H1 (cell line): Measurements from ENCODE around the gene ANKLE1. TPM values are rescaled to one million over a fixed set of nuclear protein-coding genes. Genes with fewer than 3 reads are reported as not detected.
"Not testable (repeated sequence)": the region's sequence is repeated elsewhere in the genome, so short reads cannot be mapped to it uniquely, and the experiment has no call there.

ENCODE experiments used
- CTCF ChIA-PET: fragments of 300-600 bp; sonication (Branson Sonifier 250); formaldehyde crosslinking; loops from one replicate; lab custom pipeline; 2021; ENCODE audit not compliant: partially characterized antibody; lab: Charles Lee
- POLR2A ChIA-PET: fragments of 300-600 bp; sonication (Branson Sonifier 250); formaldehyde crosslinking; loops from one replicate; lab custom pipeline; 2021; ENCODE audit warnings: inconsistent platforms; ENCODE audit not compliant: partially characterized antibody; lab: Charles Lee
- DNase-seq, 2 experiments: peaks; one replicate each; pipeline versions ENCODE4 v3.0.0 to v3.0.0-alpha.2; 2010 to 2022; ENCODE audit warnings: low spot score in 2 of 2, low read depth in 1 of 2, mixed read lengths in 1 of 2
- FAIRE-seq: peaks from 2 replicates; lab custom pipeline; 2011; peaks lifted over from hg19 to GRCh38; lab: Jason Lieb, UNC
- H2AFZ ChIP-seq: 2 replicates; pipeline ENCODE4 v1.8.1; 2012; ENCODE audit warnings: low read length, inconsistent platforms
- H2AK5ac ChIP-seq: 2 replicates; pipeline ENCODE4 v1.6.1; 2013; ENCODE audit warnings: low read depth, low read length
- H2BK120ac ChIP-seq: replicated peaks from 2 replicates; pipeline ENCODE3; 2013; ENCODE audit warnings: low read depth, low read length, inconsistent platforms
- H2BK12ac ChIP-seq: 2 replicates; pipeline ENCODE4 v1.6.1; 2013; ENCODE audit warnings: low read depth, low read length
- H2BK15ac ChIP-seq: 2 replicates; pipeline ENCODE4 v1.6.1; 2013; ENCODE audit warnings: low read length
- H2BK20ac ChIP-seq: 2 replicates; pipeline ENCODE4 v1.6.1; 2013; ENCODE audit warnings: low read length
- H2BK5ac ChIP-seq: 2 replicates; pipeline ENCODE4 v1.6.1; 2013; ENCODE audit warnings: low read depth, low read length
- H3K14ac ChIP-seq: 2 replicates; pipeline ENCODE4 v1.6.1; 2013; ENCODE audit warnings: inconsistent platforms; ENCODE audit not compliant: insufficient read length
- H3K18ac ChIP-seq: 2 replicates; pipeline ENCODE4 v1.6.1; 2013; ENCODE audit warnings: low read length; ENCODE audit errors: extremely low read depth
- H3K23ac ChIP-seq: 2 replicates; pipeline ENCODE4 v1.6.1; 2013; ENCODE audit warnings: inconsistent platforms; ENCODE audit not compliant: insufficient read length
- H3K23me2 ChIP-seq: 2 replicates; pipeline ENCODE4 v1.6.1; 2013; ENCODE audit warnings: low read depth, low read length
- H3K27ac ChIP-seq: 2 replicates; pipeline ENCODE4 v1.6.1; 2011; ENCODE audit warnings: low read depth, low read length, inconsistent platforms
- H3K27me3 ChIP-seq, 4 experiments: replicated peaks in 1 of 4; 1 replicate in 1 of 4; 2 replicates in 3 of 4; pipeline versions ENCODE4 v1.6.1 to v1.8.1; 2011 to 2013; ENCODE audit warnings: low read length in 3 of 4, mild to moderate bottlenecking in 3 of 4, inconsistent platforms in 2 of 4, mixed read lengths in 2 of 4, moderate library complexity in 1 of 4; ENCODE audit not compliant: control insufficient read depth in 3 of 4, insufficient read depth in 3 of 4; ENCODE audit errors: extremely low read depth in 1 of 4
- H3K36me3 ChIP-seq, 4 experiments: 2 replicates each; pipeline versions ENCODE4 v1.6.1 to v1.8.1; 2011 to 2013; ENCODE audit warnings: mild to moderate bottlenecking in 4 of 4, low read length in 3 of 4, moderate library complexity in 2 of 4, control low read depth in 1 of 4, inconsistent platforms in 1 of 4; ENCODE audit not compliant: insufficient read depth in 4 of 4, control insufficient read depth in 2 of 4
- H3K4ac ChIP-seq: replicated peaks from 2 replicates; pipeline ENCODE3; 2013; ENCODE audit warnings: low read length, low read depth, mixed read lengths, inconsistent platforms; ENCODE audit not compliant: insufficient read length
- H3K4me1 ChIP-seq, 4 experiments: replicated peaks in 1 of 4; 1 replicate in 1 of 4; 2 replicates in 3 of 4; pipeline versions ENCODE4 v1.6.1 to v1.8.1; 2011 to 2013; ENCODE audit warnings: low read length in 3 of 4, inconsistent platforms in 2 of 4, mixed read lengths in 1 of 4; ENCODE audit not compliant: insufficient read depth in 4 of 4, control insufficient read depth in 3 of 4
- H3K4me2 ChIP-seq, 2 experiments: 2 replicates each; pipeline versions ENCODE4 v1.6.1 to v1.8.1; 2011 to 2013; ENCODE audit warnings: low read depth in 2 of 2, low read length in 2 of 2, control low read depth in 1 of 2, inconsistent platforms in 1 of 2, mild to moderate bottlenecking in 1 of 2; ENCODE audit not compliant: insufficient read depth in 1 of 2
- H3K4me3 ChIP-seq, 4 experiments: fragments of 200-600, 300-600 bp in 1 of 4; sonication (generic), shearing (Covaris generic), sonication (Bioruptor Twin) in 1 of 4; 2 replicates each; pipeline versions ENCODE4 v1.5.1 to v1.8.1; 2011 to 2016; ENCODE audit warnings: low read length in 4 of 4, low read depth in 3 of 4, control low read depth in 2 of 4, inconsistent platforms in 2 of 4, mild to moderate bottlenecking in 2 of 4, mixed read lengths in 1 of 4, moderate library complexity in 1 of 4; ENCODE audit not compliant: insufficient read depth in 2 of 4; ENCODE audit errors: extremely low read depth in 1 of 4
- H3K56ac ChIP-seq: replicated peaks from 2 replicates; pipeline ENCODE3; 2013; ENCODE audit warnings: low read depth, mild to moderate bottlenecking, mixed read lengths, low read length, inconsistent platforms; ENCODE audit not compliant: insufficient read length
- H3K79me1 ChIP-seq: 2 replicates; pipeline ENCODE4 v1.6.1; 2013; ENCODE audit warnings: low read depth, low read length, control low read depth
- H3K79me2 ChIP-seq, 2 experiments: 2 replicates each; pipeline versions ENCODE4 v1.6.1 to v1.8.1; 2012 to 2013; ENCODE audit warnings: low read length in 2 of 2, mild to moderate bottlenecking in 2 of 2, inconsistent platforms in 1 of 2; ENCODE audit not compliant: insufficient read depth in 2 of 2, control insufficient read depth in 1 of 2
- H3K9ac ChIP-seq, 4 experiments: replicated peaks in 1 of 4; 1 replicate in 1 of 4; 2 replicates in 3 of 4; pipeline versions ENCODE4 v1.6.1 to v1.8.1; 2011 to 2013; ENCODE audit warnings: low read depth in 3 of 4, low read length in 3 of 4, control low read depth in 2 of 4, mild to moderate bottlenecking in 2 of 4, moderate library complexity in 2 of 4, inconsistent platforms in 1 of 4; ENCODE audit errors: extremely low read depth in 1 of 4
- H3K9me3 ChIP-seq, 2 experiments: 2 replicates each; pipeline versions ENCODE4 v1.6.1 to v1.8.1; 2012 to 2013; ENCODE audit warnings: mild to moderate bottlenecking in 2 of 2, moderate library complexity in 2 of 2, control low read depth in 1 of 2, inconsistent platforms in 1 of 2, low read depth in 1 of 2, low read length in 1 of 2, mixed read lengths in 1 of 2; ENCODE audit not compliant: insufficient read depth in 2 of 2
- H4K20me1 ChIP-seq, 2 experiments: replicated peaks in 1 of 2; 2 replicates each; pipeline versions ENCODE3 to v1.8.1; 2011 to 2013; ENCODE audit warnings: inconsistent platforms in 2 of 2, low read length in 2 of 2, mild to moderate bottlenecking in 1 of 2; ENCODE audit not compliant: insufficient read depth in 2 of 2, control insufficient read depth in 1 of 2
- H4K5ac ChIP-seq: 2 replicates; pipeline ENCODE4 v1.6.1; 2013; ENCODE audit warnings: low read length, low read depth, mixed read lengths, inconsistent platforms; ENCODE audit not compliant: insufficient read length
- H4K8ac ChIP-seq: 2 replicates; pipeline ENCODE4 v1.8.0; 2013; ENCODE audit warnings: mild to moderate bottlenecking, moderate library complexity, low read length, inconsistent platforms; ENCODE audit not compliant: insufficient read depth; ENCODE audit errors: extremely low read depth
- H4K91ac ChIP-seq: replicated peaks from 2 replicates; pipeline ENCODE3; 2013; ENCODE audit warnings: low read length, mixed read lengths, inconsistent platforms; ENCODE audit not compliant: insufficient read length
- WGBS, 2 experiments: shearing (Covaris generic) in 1 of 2; methylation state at CpG; one replicate each; pipeline versions ENCODE4 v1.1.6 to v1.1.7; 2013 to 2015; ENCODE audit warnings: low lambda C conversion rate in 2 of 2, mixed read lengths in 2 of 2, inconsistent platforms in 1 of 2, low coverage in 1 of 2, missing lambda C conversion rate in 1 of 2; ENCODE audit not compliant: insufficient replicate concordance in 2 of 2, insufficient coverage in 1 of 2, insufficient read length in 1 of 2; ENCODE audit errors: extremely low coverage in 1 of 2, missing lambda C conversion rate in 1 of 2; 5-methylcytosine and 5-hydroxymethylcytosine counted together
- polyA plus RNA-seq, 7 experiments: library from polyadenylated mRNA; depleted of rRNA in 3 of 7; stranded (reverse) in 5 of 7; unstranded in 2 of 7; fragments of >200 nt in 5 of 7; fragments of 200-250 nt in 2 of 7; gene quantifications; 1 replicate in 5 of 7; 2 replicates in 1 of 7; 4 replicates in 1 of 7; pipeline versions ENCODE4 v1.2.1 to v1.2.3, GENCODE V29; 2011 to 2013; ENCODE audit warnings: missing spikeins in 2 of 7, mixed read lengths in 2 of 7
- total RNA-seq: library from RNA; stranded (reverse); fragmentation: NEBNext Ultra II Directional; extraction: Animal tissue kit (Norgen Biotek cat#: 25700); gene quantifications from 2 replicates; pipeline ENCODE4 v1.2.1, GENCODE V29; 2021

The ANKLE1 gene
- total and polyA plus RNA-seq, 2 of the 8 experiments (the other 6 are each of a cell fraction or from before 2014, with no cell fraction given) = 6.1 to 9.6 TPM

DNA sequence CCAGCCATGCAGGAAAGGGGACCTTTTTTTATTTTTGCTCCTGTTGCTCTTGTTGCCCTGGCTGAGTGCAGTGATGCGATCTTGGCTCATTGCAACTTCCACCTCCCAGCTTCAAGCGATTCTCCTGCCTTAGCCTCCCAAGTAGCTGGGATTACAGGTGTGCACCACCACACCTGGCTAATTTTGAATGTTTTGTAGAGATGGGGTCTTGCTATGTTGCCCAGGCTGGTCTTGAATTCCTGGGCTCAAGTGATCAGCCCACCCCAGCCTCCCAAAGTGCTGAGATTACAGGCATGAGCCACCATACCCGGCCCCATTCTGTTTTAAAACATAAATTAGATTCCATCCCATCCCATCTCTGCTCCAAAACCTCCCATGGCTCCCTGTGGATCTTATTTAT is 6.8 kb upstream of the ANKLE1 start:
- not testable (repeated sequence) for H2BK15ac ChIP-seq, H2BK20ac ChIP-seq, H4K8ac ChIP-seq, H3K23ac ChIP-seq, H3K14ac ChIP-seq, H4K20me1 ChIP-seq, DNase-seq, H4K5ac ChIP-seq, H3K9ac ChIP-seq, H3K9me3 ChIP-seq, H3K4me3 ChIP-seq, H2AFZ ChIP-seq, H3K79me1 ChIP-seq, H2BK120ac ChIP-seq, H3K23me2 ChIP-seq, H2BK5ac ChIP-seq, H3K79me2 ChIP-seq, H3K4me2 ChIP-seq, FAIRE-seq, H3K4me1 ChIP-seq, H3K27ac ChIP-seq, H3K56ac ChIP-seq, H2BK12ac ChIP-seq, H3K18ac ChIP-seq, H3K4ac ChIP-seq, H2AK5ac ChIP-seq, H3K27me3 ChIP-seq, H4K91ac ChIP-seq
- ChIA-PET CTCF (interaction anchor here (0.6 kb wide), 1 partner anchor 10 kb away, joined by 3 read pairs; no protein-coding TSS in a partner anchor), POLR2A (interaction anchor here (0.9 to 9.0 kb wide), 2 partner anchors 11 to 18 kb away, joined by 3 to 113 read pairs; partner anchors contain the start of genes BABAM1 and USHBP1)
- 92% methylated on average over 3 of the region's 3 CpGs; no CpG with 5 or more reads in 1 of the 2 experiments for WGBS, 2 experiments
- H3K36me3 ChIP-seq = peaks cover 8 to 42% (median 29%) of the 10 kb centered on the region in 4 experiments; a peak in 6 of 8 replicates
